RCC 7860 (cell line): ENCODE data around the gene JUND.

Experiments
- DNase-seq: peaks from one replicate; pipeline ENCODE4 v3.0.0-alpha.2; 2015; ENCODE audit warnings: low spot score
- FAIRE-seq: peaks from 2 replicates; lab custom pipeline; 2012; peaks lifted over from hg19 to GRCh38; lab: Jason Lieb, UNC

JUND gene

GRCh38 chr19:18251587-18252369, 29.6 kb downstream of the JUND start:
- no peak for FAIRE-seq
- peak; percentile 53 for DNase-seq

GRCh38 chr19:18249834-18250233, 31.6 kb downstream of the JUND start:
- FAIRE-seq (no peak), DNase-seq (no peak)

- no peak for FAIRE-seq
These were observed 36.1 kb downstream of the JUND start for GRCh38 chr19:18245297-18245696.

GRCh38 chr19:18239303-18239702, 42.1 kb downstream of the JUND start:
- DNase-seq: no peak

More at GRCh38 chr19:18245297-18245696, 36.1 kb downstream of the JUND start:
- DNase-seq: no peak

GRCh38 chr19:18234194-18234593, 47.2 kb downstream of the JUND start:
- DNase-seq (no peak), FAIRE-seq (no peak)

More at GRCh38 chr19:18239303-18239702, 42.1 kb downstream of the JUND start:
- no peak for FAIRE-seq

GRCh38 chr19:18233224-18233825, 48.1 kb downstream of the JUND start:
- no peak for DNase-seq
- FAIRE-seq: no peak

- no peak for FAIRE-seq
- DNase-seq: no peak
These were observed 48.7 kb downstream of the JUND start for GRCh38 chr19:18232540-18233223.

- DNase-seq: no peak
- FAIRE-seq: no peak
These were observed 49.6 kb downstream of the JUND start for GRCh38 chr19:18231775-18232174.

GRCh38 chr19:18230941-18231734, 50.3 kb downstream of the JUND start:
- DNase-seq: no peak
- no peak for FAIRE-seq

GRCh38 chr19:18229915-18230314, 51.5 kb downstream of the JUND start:
- FAIRE-seq: no peak

More at GRCh38 chr19:18229915-18230314, 51.5 kb downstream of the JUND start:
- no peak for DNase-seq
